Measurements from ENCODE around the gene SPINT3.

GRCh38 chr20:45463709-45464108 lies 51.7 kb downstream of the SPINT3 start:
- TF ChIP-seq, protein P1, sequence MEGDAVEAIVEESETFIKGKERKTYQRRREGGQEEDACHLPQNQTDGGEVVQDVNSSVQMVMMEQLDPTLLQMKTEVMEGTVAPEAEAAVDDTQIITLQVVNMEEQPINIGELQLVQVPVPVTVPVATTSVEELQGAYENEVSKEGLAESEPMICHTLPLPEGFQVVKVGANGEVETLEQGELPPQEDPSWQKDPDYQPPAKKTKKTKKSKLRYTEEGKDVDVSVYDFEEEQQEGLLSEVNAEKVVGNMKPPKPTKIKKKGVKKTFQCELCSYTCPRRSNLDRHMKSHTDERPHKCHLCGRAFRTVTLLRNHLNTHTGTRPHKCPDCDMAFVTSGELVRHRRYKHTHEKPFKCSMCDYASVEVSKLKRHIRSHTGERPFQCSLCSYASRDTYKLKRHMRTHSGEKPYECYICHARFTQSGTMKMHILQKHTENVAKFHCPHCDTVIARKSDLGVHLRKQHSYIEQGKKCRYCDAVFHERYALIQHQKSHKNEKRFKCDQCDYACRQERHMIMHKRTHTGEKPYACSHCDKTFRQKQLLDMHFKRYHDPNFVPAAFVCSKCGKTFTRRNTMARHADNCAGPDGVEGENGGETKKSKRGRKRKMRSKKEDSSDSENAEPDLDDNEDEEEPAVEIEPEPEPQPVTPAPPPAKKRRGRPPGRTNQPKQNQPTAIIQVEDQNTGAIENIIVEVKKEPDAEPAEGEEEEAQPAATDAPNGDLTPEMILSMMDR (conservative IDR thresholded peaks at IDR 0.05 in 1 of 2, IDR thresholded peaks at IDR 0.05 in 1 of 2; ENCODE audit: low read depth in 1 of 2, low read length in 2 of 2): no peak
- no peak for TF ChIP-seq EZH2 (IDR thresholded peaks at IDR 0.05; ENCODE audit: low read length, missing control alignments)

Data from fibroblast of lung (primary cell).